Tibial nerve (tissue), 4 donors: ENCODE results near the gene HOXA5. TPM values are rescaled to one million over a fixed set of nuclear protein-coding genes. Genes with fewer than 3 reads are reported as not detected.
A peak's percentile ranks its signal among the peaks of the same experiment; 100 is the strongest.

Source experiments
- DNase-seq, 2 donors: peaks; one replicate each; pipeline ENCODE4 v3.0.0-alpha.2; 2019; ENCODE audit warnings: low spot score in 2 of 2
- H3K27ac ChIP-seq, 4 donors: fragments of 200-600 bp; sonication (generic) in 3 of 4; one replicate each; pipeline ENCODE4 v1.5.1; 2017 to 2019; ENCODE audit warnings: mild to moderate bottlenecking in 1 of 4
- H3K27me3 ChIP-seq, 2 donors: fragments of 200-600 bp; sonication (generic) in 1 of 2; one replicate each; pipeline versions ENCODE4 v1.5.1 to v1.6.0; 2017 to 2019
- H3K36me3 ChIP-seq, 3 donors: fragments of 200-600 bp; sonication (generic); one replicate each; pipeline ENCODE4 v1.5.1; 2018 to 2019
- H3K4me1 ChIP-seq, 4 donors: fragments of 200-600 bp; sonication (generic) in 3 of 4; one replicate each; pipeline ENCODE4 v1.5.1; 2017 to 2019
- H3K4me3 ChIP-seq, 4 donors: fragments of 200-600 bp; sonication (generic) in 3 of 4; one replicate each; pipeline ENCODE4 v1.5.1; 2017 to 2019; ENCODE audit warnings: mild to moderate bottlenecking in 1 of 4, moderate library complexity in 1 of 4
- H3K9me3 ChIP-seq, 4 donors: fragments of 200-600 bp; sonication (generic) in 3 of 4; one replicate each; pipeline ENCODE4 v1.5.1; 2017 to 2019
- EP300 ChIP-seq, 2 donors: sonication (generic); formaldehyde crosslinking; IDR thresholded peaks; one replicate each; pipeline ENCODE4 v1.6.1; 2017; ENCODE audit warnings: antibody characterized with exemption in 2 of 2, mild to moderate bottlenecking in 1 of 2
- POLR2A ChIP-seq, 2 donors: fragments of 450-650 bp; IDR thresholded peaks; one replicate each; pipeline ENCODE4 v1.6.1; 2017; ENCODE audit warnings: antibody characterized with exemption in 2 of 2, mild to moderate bottlenecking in 2 of 2, moderate library complexity in 2 of 2
- WGBS, 2 donors: methylation state at CpG; one replicate each; pipeline ENCODE4 v1.1.5; 2018; 5-methylcytosine and 5-hydroxymethylcytosine counted together
- total RNA-seq, 4 donors: library from RNA; depleted of rRNA; stranded (reverse); fragments of >200 nt; gene quantifications; one replicate each; pipeline ENCODE4 v1.1.0, GENCODE V29; 2016
- TF ChIP-seq, protein P1 (sequence below), 5 experiments: fragments of 200-600 bp in 3 of 5; fragments of 450-650 bp in 2 of 5; sonication (generic) in 3 of 5; IDR thresholded peaks; one replicate each; pipeline ENCODE4 v1.5.1; 2016 to 2019; ENCODE audit warnings: antibody characterized with exemption in 5 of 5, mild to moderate bottlenecking in 3 of 5, moderate library complexity in 2 of 5

Gene HOXA5
- total RNA-seq, 4 donors from 2014 or later: 12.0 to 25.9 (median 16.6) TPM

DNA sequence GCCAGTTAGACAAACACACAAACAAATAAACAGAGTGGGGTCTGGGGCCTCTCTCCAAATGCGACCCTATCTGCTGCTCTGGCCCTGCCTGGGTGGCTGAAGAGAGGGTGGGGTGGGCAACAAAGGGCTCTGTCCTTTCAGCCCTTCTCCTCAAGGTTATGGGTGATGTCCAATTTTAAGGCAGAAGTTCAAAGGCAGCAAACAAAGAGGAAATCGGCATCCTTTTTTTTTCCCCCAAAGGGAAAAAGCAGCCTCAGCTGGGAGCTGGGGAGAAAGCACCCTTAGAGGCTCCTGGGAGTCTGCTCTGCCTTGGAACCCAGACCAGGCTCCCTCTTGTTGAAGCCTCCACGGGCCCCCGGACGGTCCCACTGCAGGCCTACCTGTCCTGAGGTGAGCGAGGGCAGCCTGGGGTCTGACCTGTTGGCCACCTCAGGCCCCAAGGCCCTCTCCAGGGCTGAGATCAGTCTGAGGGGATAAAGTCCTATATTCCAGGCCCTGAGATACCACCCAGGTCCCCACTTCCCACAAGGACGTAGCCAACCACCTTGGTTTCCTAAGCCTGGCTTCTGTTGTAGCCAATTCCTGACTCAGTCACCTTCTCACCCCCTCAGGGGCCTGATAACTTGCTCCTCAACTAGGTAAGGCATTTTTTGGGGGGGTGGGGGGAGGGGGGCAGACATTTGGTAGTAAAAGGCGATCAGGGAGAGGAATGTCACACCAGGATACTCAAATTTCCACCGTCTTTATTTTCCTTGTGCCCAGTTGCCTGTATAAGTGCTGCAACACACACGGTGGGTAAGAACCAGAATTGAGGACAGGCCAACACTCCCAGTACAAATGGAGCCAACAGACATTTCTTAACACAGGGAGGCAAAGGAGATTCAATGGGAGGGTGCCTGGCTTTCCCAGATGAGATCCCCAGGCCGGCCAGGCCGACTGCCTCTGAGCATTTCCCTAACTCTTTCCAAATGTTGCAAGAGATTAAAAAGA is 37.2 kb upstream of the HOXA5 start:
- Histone ChIP-seq H3K27me3 (peaks cover 0 to 96% of the 10 kb centered on the region in 2 donors), H3K4me3 (no peak overlapping the region), H3K9me3 (no peaks in the 10 kb centered on the region), H3K36me3 (no peaks in the 10 kb centered on the region), H3K4me1 (peaks cover 0 to 48% (median 20%) of the 10 kb centered on the region in 4 donors), H3K27ac (peak overlapping the region in 2 of 4 donors; percentile 80 to 88)
- TF ChIP-seq EP300 (IDR thresholded peaks at IDR 0.05): no peak
- TF ChIP-seq POLR2A (IDR thresholded peaks at IDR 0.05): no peak
- TF ChIP-seq, protein P1, sequence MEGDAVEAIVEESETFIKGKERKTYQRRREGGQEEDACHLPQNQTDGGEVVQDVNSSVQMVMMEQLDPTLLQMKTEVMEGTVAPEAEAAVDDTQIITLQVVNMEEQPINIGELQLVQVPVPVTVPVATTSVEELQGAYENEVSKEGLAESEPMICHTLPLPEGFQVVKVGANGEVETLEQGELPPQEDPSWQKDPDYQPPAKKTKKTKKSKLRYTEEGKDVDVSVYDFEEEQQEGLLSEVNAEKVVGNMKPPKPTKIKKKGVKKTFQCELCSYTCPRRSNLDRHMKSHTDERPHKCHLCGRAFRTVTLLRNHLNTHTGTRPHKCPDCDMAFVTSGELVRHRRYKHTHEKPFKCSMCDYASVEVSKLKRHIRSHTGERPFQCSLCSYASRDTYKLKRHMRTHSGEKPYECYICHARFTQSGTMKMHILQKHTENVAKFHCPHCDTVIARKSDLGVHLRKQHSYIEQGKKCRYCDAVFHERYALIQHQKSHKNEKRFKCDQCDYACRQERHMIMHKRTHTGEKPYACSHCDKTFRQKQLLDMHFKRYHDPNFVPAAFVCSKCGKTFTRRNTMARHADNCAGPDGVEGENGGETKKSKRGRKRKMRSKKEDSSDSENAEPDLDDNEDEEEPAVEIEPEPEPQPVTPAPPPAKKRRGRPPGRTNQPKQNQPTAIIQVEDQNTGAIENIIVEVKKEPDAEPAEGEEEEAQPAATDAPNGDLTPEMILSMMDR (IDR thresholded peaks at IDR 0.05): no peak
- WGBS, 2 donors: 66 to 81% methylated on average over 11 to 12 of the region's 12 CpGs
- DNase-seq: peak in 1 of 2 donors; percentile 18

DNA sequence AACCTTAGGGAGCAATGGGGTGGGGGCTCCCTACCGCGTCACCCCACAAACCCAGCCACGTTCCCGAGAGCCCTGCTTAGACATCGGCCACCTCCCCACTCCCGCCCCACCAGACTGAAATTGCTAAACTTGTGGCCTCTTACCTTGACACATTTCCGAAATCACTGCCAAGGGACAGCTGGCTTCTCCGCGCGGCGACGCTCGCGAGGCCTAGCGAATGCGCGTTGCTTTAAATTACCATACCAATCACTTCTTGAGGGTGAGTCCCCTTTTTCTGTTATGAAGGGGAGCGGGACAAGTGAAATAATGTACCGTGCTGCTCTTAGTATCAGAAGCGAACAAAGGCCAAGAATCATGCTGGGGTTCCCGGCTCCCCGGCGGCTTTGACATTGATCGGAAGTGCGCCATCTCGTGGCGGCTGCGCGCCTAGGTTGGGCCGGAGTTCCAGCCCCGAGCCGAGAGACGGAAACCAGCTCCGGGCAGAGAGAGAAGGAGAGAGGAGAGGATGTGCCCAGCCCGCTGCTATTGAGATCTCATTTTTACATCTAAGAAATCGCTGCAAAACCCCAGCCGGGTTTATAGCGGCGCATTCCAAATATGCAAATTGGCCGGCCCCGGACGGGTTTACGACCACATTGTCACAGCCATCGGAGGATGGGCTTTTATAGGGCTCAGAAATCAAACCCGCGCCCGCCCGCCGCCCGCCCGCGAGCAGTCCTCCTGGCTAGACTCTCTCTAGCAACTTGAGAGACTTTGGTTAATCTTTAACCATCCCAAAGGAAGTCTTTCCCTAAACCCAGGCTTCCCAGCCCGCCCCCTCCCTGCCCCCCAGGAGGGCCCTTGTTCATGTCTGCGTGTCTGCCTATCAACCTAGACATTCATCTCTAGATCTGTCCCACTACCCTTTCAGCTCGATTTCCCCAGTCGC is 36.3 kb upstream of the HOXA5 start:
- Histone ChIP-seq H3K27ac (peak overlapping the region; percentile 4 to 88 (median 57)), H3K4me1 (peaks cover 0 to 44% (median 18%) of the 10 kb centered on the region in 4 donors), H3K27me3 (peaks cover 0 to 96% of the 10 kb centered on the region in 2 donors)

DNA sequence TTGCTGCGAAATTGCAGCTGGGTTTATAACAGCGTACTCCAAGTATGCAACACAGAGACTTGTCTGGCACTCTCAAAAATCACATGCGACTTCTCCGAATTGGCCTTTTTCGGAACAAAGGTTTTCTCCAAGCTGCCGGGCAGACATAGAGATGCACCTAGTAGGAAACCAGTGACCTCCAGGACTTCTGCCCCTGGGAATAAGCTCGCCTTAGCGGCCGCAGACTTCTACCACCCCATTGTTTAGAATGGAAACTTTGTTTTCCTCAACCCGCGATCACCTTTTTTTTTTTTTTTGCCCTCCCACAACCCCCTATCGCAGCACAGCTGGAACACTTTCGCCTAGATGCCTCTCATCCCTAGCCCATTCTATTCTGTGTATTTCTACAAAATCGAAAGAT is 35.5 kb upstream of the HOXA5 start:
- DNase-seq: peak in 1 of 2 donors; percentile 11
- peak overlapping the region in 3 of 4 donors; percentile 12 to 45 (median 15) for H3K4me3 ChIP-seq

More for the DNA sequence above, 36.3 kb upstream of the HOXA5 start:
- TF ChIP-seq POLR2A (IDR thresholded peaks at IDR 0.05) (no peak), EP300 (IDR thresholded peaks at IDR 0.05) (peak in 1 of 2 donors; percentile 50)
- TF ChIP-seq, protein P1 (IDR thresholded peaks at IDR 0.05): peak; percentile 73 to 87 (median 83)
- Histone ChIP-seq H3K9me3 (no peaks in the 10 kb centered on the region), H3K36me3 (no peaks in the 10 kb centered on the region), H3K4me3 (peak overlapping the region; percentile 12 to 45 (median 18))
- WGBS, 2 donors: 10 to 13% methylated on average over 56 of the region's 56 CpGs
- peak; percentile 71 to 81 for DNase-seq

DNA sequence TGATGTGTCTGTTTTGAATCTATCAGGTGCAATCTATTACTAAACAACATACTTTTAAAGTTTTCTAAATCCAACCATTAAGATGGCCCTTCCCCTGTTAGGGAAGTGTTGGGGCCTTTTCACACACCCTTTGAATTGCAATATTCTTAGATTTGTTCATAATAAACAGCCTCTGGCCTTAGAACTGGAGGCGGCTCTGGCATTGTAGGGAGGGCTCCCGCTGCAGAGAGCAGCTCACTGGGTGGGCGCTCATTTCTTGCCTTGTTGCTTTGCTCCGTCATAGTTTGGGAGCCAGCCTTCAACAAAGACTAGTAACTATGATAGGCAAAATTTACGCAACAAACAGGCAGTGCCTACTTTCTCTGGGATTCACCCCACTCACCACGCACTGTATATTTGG is 34.9 kb upstream of the HOXA5 start:
- TF ChIP-seq POLR2A (IDR thresholded peaks at IDR 0.05) (no peak), EP300 (IDR thresholded peaks at IDR 0.05) (peak in 1 of 2 donors; percentile 12)
- TF ChIP-seq, protein P1 (IDR thresholded peaks at IDR 0.05): no peak
- Histone ChIP-seq H3K4me1 (peaks cover 0 to 44% (median 11%) of the 10 kb centered on the region in 4 donors), H3K4me3 (peak overlapping the region in 1 of 4 donors; percentile 45), H3K27ac (peak overlapping the region in 2 of 4 donors; percentile 80 to 88), H3K9me3 (no peaks in the 10 kb centered on the region), H3K36me3 (no peaks in the 10 kb centered on the region), H3K27me3 (peaks cover 0 to 94% of the 10 kb centered on the region in 2 donors)
- DNase-seq: peak in 1 of 2 donors; percentile 27
- 64 to 84% methylated on average over 6 of the region's 6 CpGs for WGBS, 2 donors

More for the DNA sequence above, 35.5 kb upstream of the HOXA5 start:
- Histone ChIP-seq H3K36me3 (no peaks in the 10 kb centered on the region), H3K4me1 (peaks cover 0 to 44% (median 16%) of the 10 kb centered on the region in 4 donors), H3K27ac (peak overlapping the region in 2 of 4 donors; percentile 80 to 88), H3K9me3 (no peaks in the 10 kb centered on the region), H3K27me3 (peaks cover 0 to 98% of the 10 kb centered on the region in 2 donors)
- WGBS, 2 donors: 36 to 61% methylated on average over 14 of the region's 14 CpGs
- TF ChIP-seq POLR2A (IDR thresholded peaks at IDR 0.05) (no peak), EP300 (IDR thresholded peaks at IDR 0.05) (no peak)
- TF ChIP-seq, protein P1 (IDR thresholded peaks at IDR 0.05): no peak
